GM19372 (cell line): ENCODE data around the gene TRIOBP.
A peak's percentile ranks its signal among the peaks of the same experiment; 100 is the strongest.
"Not testable (repeated sequence)": the region's sequence is repeated elsewhere in the genome, so short reads cannot be mapped to it uniquely, and the experiment has no call there.

ENCODE experiments used
- ATAC-seq: cut with Tn5 transposase; IDR thresholded peaks from one replicate; pipeline ENCODE4 v1.9.1; 2021; ENCODE audit warnings: mild to moderate bottlenecking, low read depth, moderate library complexity; ENCODE audit not compliant: unreplicated experiment

TRIOBP gene, protein sequence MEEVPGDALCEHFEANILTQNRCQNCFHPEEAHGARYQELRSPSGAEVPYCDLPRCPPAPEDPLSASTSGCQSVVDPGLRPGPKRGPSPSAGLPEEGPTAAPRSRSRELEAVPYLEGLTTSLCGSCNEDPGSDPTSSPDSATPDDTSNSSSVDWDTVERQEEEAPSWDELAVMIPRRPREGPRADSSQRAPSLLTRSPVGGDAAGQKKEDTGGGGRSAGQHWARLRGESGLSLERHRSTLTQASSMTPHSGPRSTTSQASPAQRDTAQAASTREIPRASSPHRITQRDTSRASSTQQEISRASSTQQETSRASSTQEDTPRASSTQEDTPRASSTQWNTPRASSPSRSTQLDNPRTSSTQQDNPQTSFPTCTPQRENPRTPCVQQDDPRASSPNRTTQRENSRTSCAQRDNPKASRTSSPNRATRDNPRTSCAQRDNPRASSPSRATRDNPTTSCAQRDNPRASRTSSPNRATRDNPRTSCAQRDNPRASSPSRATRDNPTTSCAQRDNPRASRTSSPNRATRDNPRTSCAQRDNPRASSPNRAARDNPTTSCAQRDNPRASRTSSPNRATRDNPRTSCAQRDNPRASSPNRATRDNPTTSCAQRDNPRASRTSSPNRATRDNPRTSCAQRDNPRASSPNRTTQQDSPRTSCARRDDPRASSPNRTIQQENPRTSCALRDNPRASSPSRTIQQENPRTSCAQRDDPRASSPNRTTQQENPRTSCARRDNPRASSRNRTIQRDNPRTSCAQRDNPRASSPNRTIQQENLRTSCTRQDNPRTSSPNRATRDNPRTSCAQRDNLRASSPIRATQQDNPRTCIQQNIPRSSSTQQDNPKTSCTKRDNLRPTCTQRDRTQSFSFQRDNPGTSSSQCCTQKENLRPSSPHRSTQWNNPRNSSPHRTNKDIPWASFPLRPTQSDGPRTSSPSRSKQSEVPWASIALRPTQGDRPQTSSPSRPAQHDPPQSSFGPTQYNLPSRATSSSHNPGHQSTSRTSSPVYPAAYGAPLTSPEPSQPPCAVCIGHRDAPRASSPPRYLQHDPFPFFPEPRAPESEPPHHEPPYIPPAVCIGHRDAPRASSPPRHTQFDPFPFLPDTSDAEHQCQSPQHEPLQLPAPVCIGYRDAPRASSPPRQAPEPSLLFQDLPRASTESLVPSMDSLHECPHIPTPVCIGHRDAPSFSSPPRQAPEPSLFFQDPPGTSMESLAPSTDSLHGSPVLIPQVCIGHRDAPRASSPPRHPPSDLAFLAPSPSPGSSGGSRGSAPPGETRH (N-terminal part only)

DNA sequence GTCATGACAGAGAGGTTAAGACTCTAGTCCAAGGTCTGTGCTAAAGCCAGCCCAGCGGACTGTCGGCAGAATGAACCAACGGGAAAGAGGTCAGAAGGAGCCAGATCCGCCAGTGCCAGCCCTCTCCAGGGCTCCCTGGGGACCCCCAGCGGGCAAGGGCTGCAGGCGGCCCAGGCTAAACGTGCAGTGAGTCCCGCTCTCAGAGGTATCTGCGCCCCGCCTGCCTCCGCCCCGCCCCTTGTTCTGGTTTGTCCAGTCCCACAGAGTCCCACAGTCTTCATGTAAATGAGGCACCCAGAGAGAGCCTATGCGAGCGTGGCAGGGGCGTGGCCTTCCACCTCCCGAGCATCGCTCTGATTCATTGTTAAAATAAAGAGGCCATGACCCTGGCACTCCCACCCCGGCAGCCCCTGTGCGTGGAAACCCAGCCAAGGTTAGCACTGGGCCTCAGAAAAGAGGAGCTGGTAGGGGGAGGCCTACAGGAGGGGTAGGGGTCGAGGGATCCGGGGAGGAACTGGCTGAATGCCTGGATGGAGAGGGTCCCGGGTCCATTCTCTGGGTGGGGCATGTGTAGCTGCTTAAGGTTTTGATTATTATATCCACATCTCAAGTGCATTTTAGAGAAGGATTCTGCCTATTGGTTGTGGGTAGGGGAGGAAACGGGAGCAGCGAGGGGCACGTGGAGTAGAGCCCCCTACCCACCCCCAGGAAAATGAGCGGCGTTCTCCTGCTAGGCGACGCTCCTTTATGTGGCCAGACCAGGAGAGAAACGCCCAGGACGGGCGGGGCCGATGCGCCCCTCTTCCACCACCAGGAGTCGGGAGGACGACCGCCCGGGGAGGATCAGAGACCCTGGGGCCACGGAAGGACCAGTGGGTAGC is at the start of gene TRIOBP:
TRIOBP (plus strand) TSS at position 392 of the 881 bp plus-strand sequence. CDS start 4,318 bp downstream, outside the sequence.
- no peak for ATAC-seq

DNA sequence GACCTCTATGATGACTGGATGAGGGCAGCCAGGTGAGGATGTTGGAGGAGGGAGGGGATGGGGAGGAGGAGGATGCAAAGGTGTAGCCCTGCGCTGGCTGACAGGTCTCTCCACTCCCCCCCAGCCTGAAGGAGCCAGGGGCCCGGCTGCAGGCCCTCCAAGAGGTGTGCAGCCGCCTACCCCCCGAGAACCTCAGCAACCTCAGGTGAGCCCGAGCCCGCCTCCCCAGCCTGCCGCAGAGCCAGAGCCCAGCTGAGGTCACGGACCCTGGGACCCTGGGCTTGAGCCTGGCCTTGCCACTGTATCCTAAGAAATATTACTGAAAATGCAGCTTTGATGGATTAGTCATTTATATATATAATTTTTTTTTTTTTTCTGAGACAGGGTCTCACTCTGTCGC is 49.5 kb upstream of the TRIOBP start:
- no peak for ATAC-seq

DNA sequence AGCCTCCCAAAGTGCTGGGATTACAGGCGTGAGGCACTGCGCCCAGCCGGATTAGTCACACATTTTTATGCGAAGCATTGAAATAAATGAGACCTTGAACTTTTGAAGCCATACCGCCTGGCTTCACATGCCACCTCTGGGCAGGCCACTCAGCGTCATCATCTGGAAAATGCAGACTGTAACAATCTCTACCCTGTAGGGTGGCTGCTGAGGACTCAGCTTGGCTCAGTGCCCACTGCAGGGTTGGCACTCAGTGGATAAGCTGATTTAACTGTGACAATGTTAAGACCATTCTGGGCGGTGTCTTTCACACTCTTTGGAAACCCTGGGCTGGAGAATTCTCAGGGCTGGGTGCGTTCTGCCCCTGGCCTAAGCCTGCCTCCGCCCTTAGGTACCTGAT is 48.9 kb upstream of the TRIOBP start:
- ATAC-seq = no peak

DNA sequence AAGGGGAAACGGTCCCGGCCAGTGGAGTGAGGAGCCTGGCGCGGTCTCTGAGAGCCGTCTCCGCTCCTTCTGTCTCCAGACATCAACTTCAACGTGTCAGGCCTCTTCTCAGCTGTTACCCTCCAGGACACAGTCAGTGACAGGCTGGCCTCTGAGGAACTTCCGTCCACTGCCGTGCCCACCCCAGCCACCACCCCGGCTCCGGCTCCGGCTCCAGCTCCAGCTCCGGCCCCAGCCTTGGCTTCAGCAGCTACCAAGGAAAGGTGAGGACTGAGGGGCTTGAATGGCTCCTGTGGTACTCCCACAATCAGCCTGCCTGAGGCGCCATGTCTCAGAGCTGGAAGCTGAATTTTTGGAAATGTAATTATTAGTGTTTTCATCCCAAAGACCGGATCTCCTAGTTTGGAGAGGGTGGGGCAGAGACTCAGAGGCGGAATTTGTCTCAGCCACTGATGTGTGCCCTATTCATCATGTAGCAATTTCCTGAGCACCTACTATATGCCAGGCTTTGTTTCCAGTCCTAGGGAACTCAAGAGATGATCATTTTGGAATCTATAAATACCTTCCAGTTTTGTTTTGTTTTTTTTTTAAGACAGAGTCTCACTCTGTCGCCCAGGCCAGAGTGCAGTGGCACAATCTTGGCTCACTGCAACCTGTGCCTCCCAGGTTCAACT is 46.2 kb upstream of the TRIOBP start:
- ATAC-seq = no peak

DNA sequence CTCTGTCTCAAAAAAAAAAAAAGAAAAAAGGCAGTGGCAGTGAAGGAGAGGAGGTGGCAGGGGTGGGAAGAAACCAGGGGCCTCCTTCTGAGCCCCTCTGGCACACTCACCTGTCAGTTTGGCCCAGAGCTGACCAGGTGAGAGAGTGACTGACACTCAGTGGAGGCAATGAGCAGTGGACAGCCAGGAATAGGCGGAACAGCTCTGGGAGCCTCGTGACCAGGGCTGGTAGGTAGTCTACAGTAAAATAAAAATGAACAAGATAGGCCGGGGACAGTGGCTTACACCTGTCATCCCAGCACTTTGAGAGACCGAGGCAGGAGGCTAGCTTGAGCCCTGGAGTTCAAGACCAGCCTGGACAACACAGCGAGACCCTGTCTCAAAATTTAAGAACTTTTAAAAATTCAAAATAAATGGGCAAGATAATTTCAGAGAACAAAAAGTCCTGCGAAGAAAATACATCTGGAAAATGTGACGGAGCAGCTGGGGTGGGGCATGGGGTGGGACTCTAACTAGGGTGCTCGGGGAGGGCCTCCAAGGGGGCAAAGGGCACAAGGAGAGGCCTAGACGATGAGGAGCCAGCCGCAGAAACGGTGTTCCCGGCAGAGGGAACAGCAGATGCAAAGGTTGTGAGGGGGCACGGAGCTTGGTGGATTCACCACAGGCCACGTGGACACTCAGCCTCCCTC is 42.1 kb upstream of the TRIOBP start:
- no peak for ATAC-seq

DNA sequence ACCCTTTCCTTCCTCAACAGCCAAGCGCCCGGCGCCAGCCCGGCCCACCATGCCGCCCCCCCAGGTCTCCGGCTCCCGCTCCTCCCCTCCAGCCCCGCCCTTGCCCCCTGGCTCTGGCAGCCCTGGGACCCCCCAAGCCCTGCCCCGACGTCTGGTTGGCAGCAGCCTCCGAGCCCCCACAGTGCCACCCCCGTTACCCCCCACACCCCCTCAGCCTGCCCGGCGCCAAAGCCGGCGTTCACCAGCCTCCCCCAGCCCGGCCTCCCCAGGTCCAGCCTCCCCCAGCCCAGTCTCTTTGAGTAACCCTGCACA is 41.6 kb upstream of the TRIOBP start:
- ATAC-seq = no peak

DNA sequence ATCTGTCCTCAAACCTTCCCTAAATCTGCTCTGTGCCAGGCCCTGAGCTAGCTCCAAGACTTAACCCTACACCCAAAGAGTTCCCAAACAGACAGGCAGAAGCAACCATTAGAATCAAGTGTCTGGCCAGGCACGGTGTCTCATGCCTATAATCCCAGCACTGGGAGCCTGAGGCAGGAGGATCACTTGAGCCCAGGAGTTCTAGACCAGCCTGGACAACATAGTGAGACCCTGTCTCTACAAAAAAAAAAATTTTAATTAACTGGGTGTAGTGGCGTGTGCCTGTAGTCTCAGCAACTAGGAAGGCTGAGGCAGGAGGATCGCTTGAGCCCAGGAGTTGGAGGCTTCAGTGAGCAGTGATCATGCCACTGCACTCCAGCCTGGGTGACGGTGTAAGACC is 40.3 kb upstream of the TRIOBP start:
- ATAC-seq = not testable (repeated sequence)

DNA sequence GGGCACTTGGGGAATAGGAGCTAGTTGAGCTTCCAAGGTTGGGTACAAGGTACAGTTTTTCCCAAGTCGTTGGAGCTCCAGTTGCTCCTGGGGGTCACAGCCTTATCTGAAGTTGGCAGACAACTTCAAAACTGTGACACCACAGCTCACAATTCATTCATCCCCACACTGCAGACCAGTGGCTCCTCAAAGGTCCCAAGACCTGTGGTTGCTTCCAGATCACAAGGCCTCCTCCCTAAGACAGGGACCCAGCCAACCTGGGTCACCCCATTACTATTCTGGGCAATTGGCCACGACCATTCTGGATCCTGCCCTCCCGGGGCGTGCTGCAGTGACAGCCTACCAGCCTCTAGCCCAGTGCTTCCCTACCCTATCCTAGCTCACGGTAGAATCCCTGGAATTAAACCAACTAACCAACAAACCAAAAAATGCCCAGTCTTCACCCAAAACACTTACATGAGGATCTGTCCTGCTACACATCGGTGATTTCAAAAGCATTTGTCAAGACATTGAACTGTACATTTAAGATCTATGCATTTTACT is 39.2 kb upstream of the TRIOBP start:
- ATAC-seq = no peak

DNA sequence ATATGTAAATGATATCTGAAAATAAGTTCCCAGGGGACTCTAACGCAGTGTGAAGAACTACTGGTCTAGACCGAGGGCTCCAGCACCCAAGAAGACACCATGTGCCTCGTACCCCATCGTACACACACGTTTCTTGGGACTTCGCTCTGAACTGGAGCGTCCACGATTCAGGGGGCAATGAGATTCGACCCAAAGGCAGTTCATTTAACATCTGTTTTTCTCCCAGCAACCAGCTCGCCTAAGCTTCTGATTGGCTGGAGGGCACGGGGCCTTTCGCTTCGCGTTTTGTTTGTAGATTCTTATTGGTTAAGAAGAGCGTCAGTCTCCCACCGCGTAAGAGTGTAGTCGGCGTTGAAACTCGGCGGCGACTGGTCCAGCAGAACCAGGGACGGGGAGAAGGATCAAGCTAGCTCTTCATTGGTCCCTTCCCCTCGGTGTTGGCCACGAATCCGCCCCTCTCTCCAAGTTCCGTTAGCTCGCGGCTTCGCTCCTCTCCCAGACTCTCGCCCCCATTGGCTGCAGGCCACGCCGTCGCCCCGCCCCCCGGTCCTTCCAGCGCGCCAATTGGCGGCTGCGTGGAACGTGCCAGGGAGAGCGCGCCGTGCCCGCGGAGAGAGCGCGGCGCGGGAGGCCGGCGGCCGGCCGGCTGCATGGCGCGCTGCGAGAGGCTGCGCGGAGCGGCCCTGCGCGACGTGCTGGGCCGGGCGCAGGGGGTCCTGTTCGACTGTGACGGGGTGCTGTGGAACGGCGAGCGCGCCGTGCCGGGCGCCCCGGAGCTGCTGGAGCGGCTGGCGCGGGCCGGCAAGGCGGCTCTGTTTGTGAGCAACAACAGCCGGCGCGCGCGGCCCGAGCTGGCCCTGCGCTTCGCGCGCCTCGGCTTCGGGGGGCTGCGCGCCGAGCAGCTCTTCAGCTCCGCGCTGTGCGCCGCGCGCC is 38.4 kb upstream of the TRIOBP start, which contains the start of gene PDXP:
PDXP (plus strand) TSS at position 591 of the 933 bp plus-strand sequence; CDS start at position 651, 60 bp downstream.
- peak; percentile 82 for ATAC-seq

DNA sequence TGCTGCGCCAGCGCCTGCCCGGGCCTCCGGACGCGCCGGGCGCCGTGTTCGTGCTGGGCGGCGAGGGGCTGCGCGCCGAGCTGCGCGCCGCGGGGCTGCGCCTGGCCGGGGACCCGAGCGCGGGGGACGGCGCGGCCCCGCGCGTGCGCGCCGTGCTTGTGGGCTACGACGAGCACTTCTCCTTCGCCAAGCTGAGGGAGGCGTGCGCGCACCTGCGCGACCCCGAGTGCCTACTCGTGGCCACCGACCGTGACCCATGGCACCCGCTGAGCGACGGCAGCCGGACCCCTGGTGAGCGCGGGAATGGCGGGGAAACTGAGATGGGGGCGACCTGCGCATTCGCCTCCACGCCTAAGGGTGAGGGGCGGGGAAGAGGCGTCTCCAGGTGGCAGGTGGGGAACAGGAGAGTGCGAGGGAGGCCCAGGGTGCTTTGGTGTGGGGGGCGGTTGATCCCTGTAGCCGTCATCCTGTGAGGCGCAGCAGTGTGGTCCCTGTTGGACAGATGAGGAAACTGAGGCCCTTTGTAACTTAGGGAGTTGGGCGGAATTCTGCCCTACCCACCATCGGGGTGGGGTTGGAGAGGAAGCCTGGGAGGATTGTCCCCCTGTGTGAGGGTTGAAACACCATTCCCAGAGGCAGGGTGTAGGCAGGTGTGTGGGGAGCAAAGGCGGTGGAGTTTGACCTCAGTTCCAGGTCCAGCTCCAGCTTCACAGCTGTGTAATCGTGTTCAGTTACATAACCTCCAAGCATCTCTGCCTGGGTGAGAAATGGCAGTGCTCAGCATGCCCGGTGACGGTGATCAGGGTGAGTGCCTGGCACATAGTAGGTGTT is 37.6 kb upstream of the TRIOBP start:
- ATAC-seq = no peak

DNA sequence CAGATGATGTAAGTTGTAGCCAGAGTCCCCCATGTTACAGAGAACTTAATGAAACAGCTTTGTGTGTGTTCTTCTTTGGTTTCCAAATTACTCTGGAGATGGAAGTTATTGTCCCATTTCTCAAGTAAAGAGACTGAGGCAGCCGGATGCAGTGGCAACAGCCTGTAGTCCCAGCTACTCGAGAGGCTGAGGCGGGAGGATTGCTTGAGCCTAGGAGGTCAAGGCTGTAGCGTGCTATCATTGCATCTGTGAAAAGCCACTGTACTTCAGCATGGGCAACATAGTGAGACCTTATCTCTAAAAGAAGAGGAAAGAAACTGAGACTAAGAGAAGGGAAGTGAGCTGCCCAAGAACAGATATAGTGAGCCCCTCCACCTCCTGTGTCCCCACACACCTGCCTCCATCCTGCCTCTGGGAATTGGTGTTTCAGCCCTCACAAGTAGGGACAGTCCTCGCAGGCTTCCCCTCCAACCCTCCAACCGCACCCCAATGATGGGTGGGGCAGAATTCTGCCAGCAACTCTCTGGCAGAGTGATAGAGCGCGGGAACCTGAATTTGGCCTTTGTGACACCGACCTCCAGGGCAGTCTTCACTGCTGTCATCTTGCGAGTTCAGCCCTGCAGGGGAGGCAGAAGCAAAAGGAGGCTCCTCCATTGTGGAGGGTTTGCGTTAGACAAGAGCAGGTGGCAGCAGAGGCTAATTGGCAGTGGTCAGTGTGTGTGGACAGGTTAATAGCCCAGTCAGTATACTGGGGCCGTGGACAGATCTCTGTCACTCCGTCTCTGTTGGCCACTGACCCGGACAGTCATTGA is 36.7 kb upstream of the TRIOBP start:
- ATAC-seq = no peak

DNA sequence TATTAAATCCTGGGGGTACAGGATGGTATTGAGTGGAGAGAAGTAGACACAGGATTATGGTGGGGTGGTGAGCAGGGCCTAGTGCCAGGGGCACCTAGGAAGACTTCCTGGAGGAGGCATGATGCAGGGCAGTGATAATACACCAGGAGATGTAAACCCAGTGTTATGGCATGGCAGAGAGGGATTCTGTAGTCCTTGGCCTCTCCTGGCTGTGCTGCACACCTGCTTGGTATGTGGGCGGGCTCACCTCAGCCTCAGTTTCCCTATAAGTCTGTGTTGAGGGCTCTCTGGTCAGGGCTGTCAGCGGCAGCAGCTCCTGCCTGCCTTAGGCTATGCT is 36.2 kb upstream of the TRIOBP start:
- no peak for ATAC-seq

DNA sequence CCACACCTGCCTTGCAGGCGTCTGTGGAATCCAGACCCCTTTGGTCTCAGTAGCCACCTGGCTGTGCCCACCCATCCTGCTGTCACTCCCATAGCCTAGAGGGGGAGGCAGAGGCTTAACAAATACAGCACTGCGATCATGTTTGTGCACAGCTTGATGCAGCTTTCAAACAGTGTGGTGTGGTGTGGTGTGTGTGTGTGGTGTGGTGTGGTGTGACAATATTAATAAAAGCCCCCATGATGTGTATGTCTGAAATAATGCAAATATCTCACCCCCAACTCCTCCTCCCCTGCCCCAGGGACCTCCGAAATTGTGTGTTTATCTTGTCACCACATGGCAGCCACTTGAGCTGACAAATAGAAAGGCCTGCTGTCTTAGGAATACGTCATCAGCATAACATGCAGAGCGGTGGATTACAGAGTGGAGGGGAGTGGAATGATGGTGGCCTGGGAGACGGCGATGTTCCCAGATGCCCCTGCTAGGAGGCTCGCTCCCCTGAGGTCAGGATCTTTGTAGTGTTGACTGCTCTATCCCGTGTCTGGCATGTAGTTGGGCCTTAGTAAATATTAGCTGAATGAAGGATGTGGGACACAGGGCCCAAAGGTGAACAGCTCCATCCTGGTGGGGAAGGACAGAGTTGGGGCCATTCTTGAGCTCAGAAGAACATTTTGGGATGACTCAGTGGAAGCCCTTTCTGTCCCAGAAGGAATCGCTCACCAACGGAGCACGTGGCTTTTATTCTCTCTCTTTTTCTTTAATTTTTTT is 35.5 kb upstream of the TRIOBP start:
- ATAC-seq = no peak

DNA sequence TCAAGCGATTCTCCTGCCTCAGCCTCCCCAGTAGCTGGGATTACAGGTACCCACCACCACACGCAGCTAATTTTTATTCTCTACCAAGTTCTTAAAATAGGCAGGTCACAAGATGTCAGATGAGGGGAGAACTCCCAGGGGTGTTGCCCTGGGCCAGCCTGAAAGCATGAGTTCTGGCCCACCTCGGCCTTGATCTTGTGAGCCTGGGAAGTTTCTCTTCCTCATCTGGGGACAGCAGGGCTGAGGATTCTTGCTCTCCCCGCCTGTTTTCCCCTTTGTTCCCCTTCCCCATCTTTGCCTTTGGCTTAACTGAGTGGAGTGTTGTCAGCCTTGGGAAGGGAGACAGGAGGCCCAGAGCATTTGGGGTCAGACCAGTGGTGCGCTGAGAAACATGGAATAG is 34.8 kb upstream of the TRIOBP start:
- ATAC-seq = no peak

DNA sequence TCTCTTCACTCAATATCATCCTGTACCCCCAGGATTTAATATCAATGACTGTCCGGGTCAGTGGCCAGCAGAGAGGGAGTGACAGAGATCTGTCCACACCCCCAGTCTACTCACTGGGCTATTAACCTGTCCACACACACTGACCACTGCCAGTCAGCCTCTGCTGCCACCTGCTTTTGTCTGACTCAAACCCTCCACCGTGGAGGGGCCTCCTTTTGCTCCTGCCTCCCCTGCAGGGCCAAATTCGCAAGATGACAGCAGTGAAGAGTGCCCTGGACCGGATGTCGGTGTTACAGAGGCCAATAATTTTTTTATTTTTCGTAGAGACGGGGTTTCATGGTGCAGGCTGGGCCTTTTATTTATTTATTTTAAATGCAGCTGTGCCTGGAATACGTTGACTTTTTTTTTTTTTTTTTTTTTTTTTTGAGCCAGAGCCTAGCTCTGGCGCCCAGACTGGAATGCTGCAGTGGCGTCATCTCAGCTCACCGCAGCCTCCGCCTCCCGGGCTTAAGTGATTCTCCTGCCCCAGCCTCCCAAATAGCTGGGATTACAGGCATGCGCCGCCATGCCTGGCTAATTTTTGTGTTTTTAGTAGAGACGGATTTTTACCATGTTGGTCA is 33.2 kb upstream of the TRIOBP start:
- ATAC-seq = no peak
